GM12878 (cell line): Measurements from ENCODE around the gene FTCDNL1. TPM values are rescaled to one million over a fixed set of nuclear protein-coding genes. Genes with fewer than 3 reads are reported as not detected.

Experiments used
- ATAC-seq: fragments of 200-7000 bp; cut with Tn5 transposase; 3 replicates; pipeline ENCODE4 v1.9.1; 2020; ENCODE audit warnings: mild to moderate bottlenecking, moderate library complexity
- BruUV-seq: library from RNA; stranded (reverse); fragments of 400-500 nt; replicated peaks from 2 replicates; lab custom pipeline; 2021; lab: Mats Ljungman, UMichigan
- CTCF ChIA-PET: fragments of 300-600 bp; sonication (Branson Sonifier 250); formaldehyde crosslinking; extraction: SDS; loops from one replicate; lab custom pipeline; 2021; ENCODE audit warnings: inconsistent platforms; lab: Yijun Ruan, JAX
- POLR2A ChIA-PET: fragments of 350-600 bp; formaldehyde crosslinking; extraction: SDS; loops from one replicate; lab custom pipeline; 2021; ENCODE audit warnings: inconsistent platforms; lab: Charles Lee
- RAD21 ChIA-PET: fragments of 300-600 bp; sonication (Branson Sonifier 250); formaldehyde crosslinking; loops from one replicate; lab custom pipeline; 2023; ENCODE audit warnings: antibody characterized with exemption; ENCODE audit not compliant: unreplicated experiment; lab: Charles Lee
- SMC1A ChIA-PET: fragments of 300-600 bp; sonication (Branson Sonifier 250); formaldehyde crosslinking; loops from one replicate; lab custom pipeline; 2023; ENCODE audit not compliant: unreplicated experiment, uncharacterized antibody; lab: Charles Lee
- DNase-seq: peaks from one replicate; pipeline ENCODE4 v3.0.0-alpha.2; 2011; ENCODE audit warnings: low read depth, low spot score
- FAIRE-seq: peaks from 3 replicates; lab custom pipeline; 2011; peaks lifted over from hg19 to GRCh38; lab: Jason Lieb, UNC
- H2AFZ ChIP-seq: 2 replicates; pipeline ENCODE4 v1.6.0; 2011; ENCODE audit warnings: low read depth, low read length, control low read depth; ENCODE audit not compliant: control insufficient read depth
- H3K27ac ChIP-seq: 2 replicates; pipeline ENCODE4 v1.5.1; 2011; ENCODE audit warnings: control low read depth; ENCODE audit not compliant: control insufficient read depth, insufficient read depth
- H3K27me3 ChIP-seq, 2 experiments: replicated peaks in 1 of 2; 2 replicates each; pipeline versions ENCODE4 v1.6.0 to v1.6.1; 2011; ENCODE audit warnings: low read length in 1 of 2; ENCODE audit not compliant: control insufficient read depth in 2 of 2, insufficient read depth in 2 of 2
- H3K36me3 ChIP-seq, 2 experiments: 2 replicates each; pipeline ENCODE4 v1.5.1; 2011; ENCODE audit warnings: low read length in 1 of 2; ENCODE audit not compliant: control insufficient read depth in 2 of 2, insufficient read depth in 2 of 2
- H3K4me1 ChIP-seq: 2 replicates; pipeline ENCODE4 v1.6.1; 2011; ENCODE audit warnings: mild to moderate bottlenecking, low read length, moderate library complexity, mixed read lengths; ENCODE audit not compliant: control insufficient read depth, insufficient read depth
- H3K4me2 ChIP-seq: 2 replicates; pipeline ENCODE4 v1.6.0; 2011; ENCODE audit warnings: control low read depth; ENCODE audit not compliant: control insufficient read depth, insufficient read depth
- H3K4me3 ChIP-seq: fragments of 200-600 bp; sonication (generic); 2 replicates; pipeline ENCODE4 v1.5.1; 2016
- H3K79me2 ChIP-seq: 2 replicates; pipeline ENCODE4 v1.6.0; 2011; ENCODE audit warnings: low read length; ENCODE audit not compliant: control insufficient read depth, insufficient read depth
- H3K9ac ChIP-seq: 2 replicates; pipeline ENCODE4 v1.8.0; 2011; ENCODE audit warnings: low read length, control low read depth, mixed read lengths; ENCODE audit not compliant: control insufficient read depth, insufficient read depth
- H3K9me3 ChIP-seq: replicated peaks from 3 replicates; pipeline ENCODE4 v1.5.1; 2011; ENCODE audit warnings: mild to moderate bottlenecking, low read length; ENCODE audit not compliant: control insufficient read depth, insufficient read depth
- H4K20me1 ChIP-seq: 2 replicates; pipeline ENCODE4 v1.6.0; 2011; ENCODE audit not compliant: control insufficient read depth, insufficient read depth
- BCL11A ChIP-seq: IDR thresholded peaks from 2 replicates; pipeline ENCODE4 v1.6.1; 2011; ENCODE audit warnings: low read depth, low read length
- CHD4 ChIP-seq: fragments of 200-600 bp; sonication (generic); IDR thresholded peaks from 2 replicates; pipeline ENCODE4 v1.6.1; 2016; ENCODE audit warnings: mild to moderate bottlenecking
- ELK1 ChIP-seq: IDR thresholded peaks from 2 replicates; pipeline ENCODE4 v1.6.1; 2012; ENCODE audit warnings: low read depth, low read length, improper control_type of control experiment
- FOXM1 ChIP-seq: IDR thresholded peaks from 2 replicates; pipeline ENCODE4 v1.6.1; 2012; ENCODE audit warnings: low read depth, mild to moderate bottlenecking, inconsistent platforms, low read length, moderate library complexity
- MAX ChIP-seq: IDR thresholded peaks from 2 replicates; pipeline ENCODE4 v1.6.1; 2012; ENCODE audit warnings: low read depth, low read length, improper control_type of control experiment
- POU2F2 ChIP-seq: IDR thresholded peaks from 3 replicates; pipeline ENCODE4 v1.6.1; 2011; ENCODE audit warnings: low read depth, mild to moderate bottlenecking, low read length, borderline replicate concordance
- TCF12 ChIP-seq: IDR thresholded peaks from 2 replicates; pipeline ENCODE4 v1.6.1; 2011; ENCODE audit warnings: low read depth, mild to moderate bottlenecking, low read length
- ZZZ3 ChIP-seq: IDR thresholded peaks from 2 replicates; pipeline ENCODE4 v1.6.1; 2011; ENCODE audit warnings: low read depth; ENCODE audit not compliant: control insufficient read depth, insufficient read length
- WGBS: methylation state at CpG from one replicate; pipeline ENCODE4 v1.1.6; 2016; ENCODE audit warnings: low lambda C conversion rate; ENCODE audit not compliant: insufficient replicate concordance, insufficient coverage; ENCODE audit errors: missing lambda C conversion rate; 5-methylcytosine and 5-hydroxymethylcytosine counted together
- in situ Hi-C: fragments of 300-500 bp; cut with MboI; formaldehyde crosslinking; loops from 9 replicates; pipeline ENCODE4 v1.14.3; 2018; ENCODE audit warnings: mixed read lengths
- intact Hi-C: fragments of 100-400 bp; cut with micrococcal nuclease; formaldehyde crosslinking; loops from one replicate; pipeline ENCODE4 v1.14.2; 2022; ENCODE audit not compliant: unreplicated experiment
- polyA plus RNA-seq, 11 experiments: library from polyadenylated mRNA; depleted of rRNA in 4 of 11; unstranded in 6 of 11; stranded (reverse) in 5 of 11; fragments of >200 nt; fragmentation: Nextera tagmentation in 4 of 11; fragmentation: Illumina TruSeq in 1 of 11; extraction: Ambion mirVana in 4 of 11; extraction: Trizol in 1 of 11; gene quantifications; 1 replicate in 1 of 11; 2 replicates in 10 of 11; pipeline versions ENCODE4 v1.2.1 to v1.2.3, GENCODE V29; 2011 to 2016; ENCODE audit warnings: inconsistent platforms in 2 of 11, missing spikeins in 2 of 11, low read depth in 1 of 11
- total RNA-seq, 4 experiments: library from RNA; depleted of rRNA in 3 of 4; stranded (reverse); fragments of >200 nt in 3 of 4; fragmentation: Illumina TruSeq in 1 of 4; extraction: Trizol in 1 of 4; gene quantifications; 2 replicates each; pipeline versions ENCODE4 v1.2.1 to v1.2.3, GENCODE V29; 2013 to 2021
- TF ChIP-seq, protein P1 (sequence below): fragments of 450-650 bp; conservative IDR thresholded peaks from 2 replicates; pipeline ENCODE4 v1.6.1; 2017; ENCODE audit warnings: mild to moderate bottlenecking, moderate library complexity

FTCDNL1 gene
- total and polyA plus RNA-seq, 10 of the 15 experiments (the other 5 are each of a cell fraction or from before 2014, with no cell fraction given): 0.15 to 3.9 (median 2.0) TPM

DNA sequence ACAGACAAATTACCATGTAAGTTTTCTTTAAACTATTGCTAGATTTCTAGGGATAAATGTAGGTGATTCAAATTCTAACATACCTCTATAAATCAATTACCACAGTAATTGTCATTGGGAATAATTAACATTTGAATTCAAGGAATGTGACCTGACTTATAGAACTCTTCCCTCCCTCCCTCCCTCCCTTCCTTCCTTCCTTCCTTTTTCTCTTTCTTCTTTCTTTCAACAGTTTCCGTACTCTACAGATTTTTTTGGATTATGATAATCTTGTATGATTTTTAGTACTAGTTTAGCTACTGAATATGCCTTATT lies 18.2 kb upstream of the FTCDNL1 start (continued):
- no peak for TF ChIP-seq ZZZ3
- no peak for TF ChIP-seq FOXM1
- TF ChIP-seq MAX: no peak
- TF ChIP-seq, all 136 proteins: peak for 0

- in situ Hi-C loops (no loop called here), intact Hi-C loops (no loop called here)
- no peak overlapping the region for H3K4me2 ChIP-seq
- H4K20me1 ChIP-seq: no peaks in the 10 kb centered on the region
- H3K4me3 ChIP-seq: no peak overlapping the region
- no TSS peak for BruUV-seq
- ChIA-PET SMC1A (interaction anchor here (1.8 kb wide), 1 partner anchor 12 kb away, joined by 5 read pairs; no protein-coding TSS in a partner anchor), POLR2A (no interaction called here), CTCF (no interaction called here), RAD21 (no interaction called here)
- H3K27ac ChIP-seq: no peak overlapping the region
- H3K36me3 ChIP-seq: no peaks in the 10 kb centered on the region
- no peaks in the 10 kb centered on the region for H3K9me3 ChIP-seq
- no peaks in the 10 kb centered on the region for H3K27me3 ChIP-seq
- FAIRE-seq: no peak
- H2AFZ ChIP-seq: no peak overlapping the region
- whole genome bisulfite sequencing: 14% methylated on average over 5 of the region's 5 CpGs
- no peaks in the 10 kb centered on the region for H3K4me1 ChIP-seq
- H3K79me2 ChIP-seq: no peaks in the 10 kb centered on the region
- ATAC-seq: no peak
- DNase-seq: no peak
- TF ChIP-seq CHD4 (no peak), POU2F2 (no peak), TCF12 (no peak), ELK1 (no peak), BCL11A (no peak)
- TF ChIP-seq, protein P1, sequence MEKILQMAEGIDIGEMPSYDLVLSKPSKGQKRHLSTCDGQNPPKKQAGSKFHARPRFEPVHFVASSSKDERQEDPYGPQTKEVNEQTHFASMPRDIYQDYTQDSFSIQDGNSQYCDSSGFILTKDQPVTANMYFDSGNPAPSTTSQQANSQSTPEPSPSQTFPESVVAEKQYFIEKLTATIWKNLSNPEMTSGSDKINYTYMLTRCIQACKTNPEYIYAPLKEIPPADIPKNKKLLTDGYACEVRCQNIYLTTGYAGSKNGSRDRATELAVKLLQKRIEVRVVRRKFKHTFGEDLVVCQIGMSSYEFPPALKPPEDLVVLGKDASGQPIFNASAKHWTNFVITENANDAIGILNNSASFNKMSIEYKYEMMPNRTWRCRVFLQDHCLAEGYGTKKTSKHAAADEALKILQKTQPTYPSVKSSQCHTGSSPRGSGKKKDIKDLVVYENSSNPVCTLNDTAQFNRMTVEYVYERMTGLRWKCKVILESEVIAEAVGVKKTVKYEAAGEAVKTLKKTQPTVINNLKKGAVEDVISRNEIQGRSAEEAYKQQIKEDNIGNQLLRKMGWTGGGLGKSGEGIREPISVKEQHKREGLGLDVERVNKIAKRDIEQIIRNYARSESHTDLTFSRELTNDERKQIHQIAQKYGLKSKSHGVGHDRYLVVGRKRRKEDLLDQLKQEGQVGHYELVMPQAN: no peak
- no peak overlapping the region for H3K9ac ChIP-seq
Measured at GRCh38 chr2:199868431-199869226, 17.6 kb upstream of the FTCDNL1 start.
